Measurements from ENCODE around the gene ARHGEF7.

Gene ARHGEF7

DNA sequence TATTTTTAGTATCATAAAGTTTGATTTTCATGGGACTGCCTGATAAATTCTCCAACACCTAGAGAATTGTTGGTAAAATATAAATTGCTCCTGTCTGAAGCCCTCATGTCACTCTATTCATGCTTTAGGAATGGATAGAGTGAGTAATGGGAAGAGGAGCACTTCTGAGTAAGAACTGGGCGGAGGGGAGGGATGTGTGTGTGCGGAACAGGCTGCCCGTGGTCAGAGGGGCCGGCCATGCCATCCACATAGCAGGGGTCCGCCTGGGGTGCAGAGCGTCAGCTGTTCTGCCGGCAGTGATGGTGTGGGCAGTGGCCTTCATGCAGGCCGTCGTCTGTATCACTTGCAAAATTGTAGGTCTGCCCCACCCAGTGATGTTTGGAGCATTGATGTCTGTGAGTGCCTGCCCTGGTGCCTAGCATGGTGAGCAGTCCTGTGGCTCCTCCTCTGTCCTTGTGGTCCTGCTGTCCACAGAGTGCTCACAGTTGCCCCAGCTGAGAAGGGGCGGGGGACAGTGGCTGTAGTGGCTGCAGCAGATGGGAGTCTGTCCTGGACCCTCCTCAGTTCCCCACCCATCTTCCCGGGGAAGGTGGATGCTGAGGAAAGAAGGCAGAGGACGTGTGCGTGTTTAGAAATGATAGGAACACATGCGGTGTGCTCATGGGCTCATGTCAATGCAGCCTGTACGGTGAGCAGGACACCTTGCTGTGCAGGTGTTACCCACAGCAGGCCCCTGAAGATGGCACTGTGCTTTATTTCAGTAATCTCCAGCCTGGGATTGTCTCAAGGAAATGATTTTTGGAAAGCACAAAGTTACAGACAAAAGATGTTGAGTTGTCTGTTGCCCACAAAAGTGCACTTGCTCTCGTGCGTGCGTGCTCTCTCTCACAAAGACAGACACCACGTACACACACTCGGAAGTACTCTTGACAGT is 155.9 kb downstream of the ARHGEF7 start:
- H3K36me3 ChIP-seq: peaks cover 4% of the 10 kb centered on the region; the same call in 1 of the 2 replicates
- H3K4me3 ChIP-seq (ENCODE audit: low read depth, low read length): no peak overlapping the region
- DNase-seq: no peak
- no peaks in the 10 kb centered on the region for H3K9me3 ChIP-seq
- TF ChIP-seq, protein P1, sequence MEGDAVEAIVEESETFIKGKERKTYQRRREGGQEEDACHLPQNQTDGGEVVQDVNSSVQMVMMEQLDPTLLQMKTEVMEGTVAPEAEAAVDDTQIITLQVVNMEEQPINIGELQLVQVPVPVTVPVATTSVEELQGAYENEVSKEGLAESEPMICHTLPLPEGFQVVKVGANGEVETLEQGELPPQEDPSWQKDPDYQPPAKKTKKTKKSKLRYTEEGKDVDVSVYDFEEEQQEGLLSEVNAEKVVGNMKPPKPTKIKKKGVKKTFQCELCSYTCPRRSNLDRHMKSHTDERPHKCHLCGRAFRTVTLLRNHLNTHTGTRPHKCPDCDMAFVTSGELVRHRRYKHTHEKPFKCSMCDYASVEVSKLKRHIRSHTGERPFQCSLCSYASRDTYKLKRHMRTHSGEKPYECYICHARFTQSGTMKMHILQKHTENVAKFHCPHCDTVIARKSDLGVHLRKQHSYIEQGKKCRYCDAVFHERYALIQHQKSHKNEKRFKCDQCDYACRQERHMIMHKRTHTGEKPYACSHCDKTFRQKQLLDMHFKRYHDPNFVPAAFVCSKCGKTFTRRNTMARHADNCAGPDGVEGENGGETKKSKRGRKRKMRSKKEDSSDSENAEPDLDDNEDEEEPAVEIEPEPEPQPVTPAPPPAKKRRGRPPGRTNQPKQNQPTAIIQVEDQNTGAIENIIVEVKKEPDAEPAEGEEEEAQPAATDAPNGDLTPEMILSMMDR (IDR thresholded peaks at IDR 0.05; ENCODE audit: low read depth, low read length): no peak
- no peaks in the 10 kb centered on the region for H3K27me3 ChIP-seq
- H3K4me1 ChIP-seq: no peaks in the 10 kb centered on the region

GRCh38 chr13:111272117-111272516 is 157.0 kb downstream of the ARHGEF7 start:
- H3K4me3 ChIP-seq (ENCODE audit: low read depth, low read length): no peak overlapping the region
- H3K36me3 ChIP-seq: peaks cover 4% of the 10 kb centered on the region; the same call in 1 of the 2 replicates
- H3K27me3 ChIP-seq: no peaks in the 10 kb centered on the region
- DNase-seq: no peak
- H3K9me3 ChIP-seq: no peaks in the 10 kb centered on the region
- TF ChIP-seq, protein P1 (IDR thresholded peaks at IDR 0.05; ENCODE audit: low read depth, low read length): no peak
- H3K4me1 ChIP-seq: no peaks in the 10 kb centered on the region

- H3K27me3 ChIP-seq: no peaks in the 10 kb centered on the region
- no peaks in the 10 kb centered on the region for H3K9me3 ChIP-seq
- peaks cover 9% of the 10 kb centered on the region for H3K36me3 ChIP-seq
- H3K4me3 ChIP-seq (ENCODE audit: low read depth, low read length): no peak overlapping the region
- TF ChIP-seq, protein P1 (IDR thresholded peaks at IDR 0.05; ENCODE audit: low read depth, low read length): no peak
- no peaks in the 10 kb centered on the region for H3K4me1 ChIP-seq
- no peak for DNase-seq
Measured at GRCh38 chr13:111275382-111275781, 160.3 kb downstream of the ARHGEF7 start.

- TF ChIP-seq, protein P1 (IDR thresholded peaks at IDR 0.05; ENCODE audit: low read depth, low read length): no peak
- Histone ChIP-seq H3K36me3 (peaks cover 12% of the 10 kb centered on the region), H3K27me3 (no peaks in the 10 kb centered on the region), H3K4me3 (ENCODE audit: low read depth, low read length) (no peak overlapping the region), H3K4me1 (no peaks in the 10 kb centered on the region), H3K9me3 (no peaks in the 10 kb centered on the region)
- no peak for DNase-seq
Measured at GRCh38 chr13:111275995-111276618, 161.0 kb downstream of the ARHGEF7 start.

DNA sequence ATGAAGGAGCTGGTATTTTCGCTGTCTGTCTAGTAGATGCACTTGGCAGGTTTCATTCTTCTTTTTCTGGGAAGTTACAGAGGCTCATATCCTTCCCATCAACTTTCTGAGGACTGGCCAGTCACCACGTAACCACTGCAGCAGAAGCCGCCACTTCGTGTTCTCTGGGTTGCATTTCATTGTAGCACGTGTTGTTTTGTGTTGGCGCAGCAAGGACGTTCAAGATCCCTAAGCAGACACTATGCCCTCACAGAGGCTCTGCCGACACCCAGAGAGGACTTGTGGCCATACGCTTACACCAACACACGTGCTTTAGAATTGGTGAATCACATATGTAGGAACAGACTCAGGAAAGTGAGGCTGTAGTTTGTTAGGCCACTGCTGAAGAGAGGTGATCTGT is 163.1 kb downstream of the ARHGEF7 start:
- Histone ChIP-seq H3K27me3 (no peaks in the 10 kb centered on the region), H3K9me3 (no peaks in the 10 kb centered on the region), H3K4me3 (ENCODE audit: low read depth, low read length) (no peak overlapping the region), H3K36me3 (peaks cover 17% of the 10 kb centered on the region), H3K4me1 (no peaks in the 10 kb centered on the region)
- TF ChIP-seq, protein P1 (IDR thresholded peaks at IDR 0.05; ENCODE audit: low read depth, low read length): no peak
- no peak for DNase-seq

Data from BE2C (cell line).